H1 (cell line): ENCODE data around the gene CDC42SE1.

Experiments used
- ATF3 ChIP-seq: IDR thresholded peaks from 2 replicates; pipeline ENCODE4 v1.6.1; 2011; ENCODE audit warnings: low read depth, mild to moderate bottlenecking, low read length; ENCODE audit not compliant: insufficient read depth
- BCL11A ChIP-seq, 2 experiments: IDR thresholded peaks; one replicate each; pipeline ENCODE4 v1.6.1; 2011; ENCODE audit warnings: low read depth in 2 of 2, low read length in 2 of 2, mild to moderate bottlenecking in 2 of 2
- CBX8 ChIP-seq: fragments of 300-800, 300-1000 bp; sonication (generic); IDR thresholded peaks from 2 replicates; pipeline ENCODE4 v1.7.1; 2016; ENCODE audit warnings: low read depth, low read length, borderline replicate concordance
- CEBPB ChIP-seq: IDR thresholded peaks from 2 replicates; pipeline ENCODE4 v1.6.1; 2012; ENCODE audit warnings: low read depth, low read length
- CTCF ChIP-seq, 3 experiments: IDR thresholded peaks; 1 replicate in 2 of 3; 2 replicates in 1 of 3; pipeline versions ENCODE4 v1.5.1 to v1.6.1; 2011; ENCODE audit warnings: low read length in 3 of 3, mild to moderate bottlenecking in 3 of 3, inconsistent platforms in 2 of 3, low read depth in 1 of 3, moderate library complexity in 1 of 3; ENCODE audit not compliant: insufficient read depth in 1 of 3; ENCODE audit errors: control extremely low read depth in 1 of 3
- EZH2 ChIP-seq: fragments of 200-600 bp; sonication (generic); IDR thresholded peaks from 2 replicates; pipeline ENCODE4 v1.7.1; 2012; ENCODE audit warnings: low read depth, mild to moderate bottlenecking, moderate library complexity, low read length, inconsistent platforms; ENCODE audit not compliant: severe bottlenecking
- HDAC2 ChIP-seq, 2 experiments: fragments of 300-600 bp in 1 of 2; sonication (generic) in 1 of 2; IDR thresholded peaks; 2 replicates each; pipeline ENCODE4 v1.6.1; 2011 to 2012; ENCODE audit warnings: low read depth in 2 of 2, low read length in 2 of 2, mild to moderate bottlenecking in 2 of 2, moderate library complexity in 2 of 2, borderline replicate concordance in 1 of 2, inconsistent platforms in 1 of 2
- POLR2AphosphoS5 ChIP-seq: IDR thresholded peaks from 2 replicates; pipeline ENCODE4 v1.6.1; 2011; ENCODE audit warnings: low read depth, low read length
- RNF2 ChIP-seq: fragments of 200-900, 300-1000 bp; sonication (generic); IDR thresholded peaks from 2 replicates; pipeline ENCODE4 v1.7.1; 2016; ENCODE audit warnings: borderline replicate concordance, low read depth, mild to moderate bottlenecking, antibody characterized with exemption, low read length; ENCODE audit not compliant: poor library complexity, severe bottlenecking; ENCODE audit errors: missing control alignments
- TEAD4 ChIP-seq: IDR thresholded peaks from 2 replicates; pipeline ENCODE4 v1.6.1; 2012; ENCODE audit warnings: low read depth, low read length, inconsistent platforms, mixed read lengths

GRCh38 chr1:151036356-151036755 lies 23.1 kb downstream of the CDC42SE1 start, which contains the start of gene BNIPL:
- TF ChIP-seq CTCF (IDR thresholded peaks at IDR 0.05; ENCODE audit: control extremely low read depth in 1 of 3, insufficient read depth in 1 of 3, low read depth in 1 of 3, low read length in 3 of 3) = no peak
- TF ChIP-seq HDAC2 (IDR thresholded peaks at IDR 0.05; ENCODE audit: borderline replicate concordance in 1 of 2, low read depth in 2 of 2, low read length in 2 of 2) = no peak
- TF ChIP-seq CEBPB = no peak
- TF ChIP-seq BCL11A (IDR thresholded peaks at IDR 0.05; ENCODE audit: low read depth in 2 of 2, low read length in 2 of 2) = no peak
- TF ChIP-seq ATF3 = no peak
- no peak for TF ChIP-seq POLR2AphosphoS5
- no peak for TF ChIP-seq EZH2
- TF ChIP-seq RNF2 = no peak
- no peak for TF ChIP-seq CBX8
- TF ChIP-seq TEAD4 = no peak
